Middle frontal gyrus (tissue), 1 donor: ENCODE results near the gene BRIP1.

Experiments
- DNase-seq: peaks from one replicate; pipeline ENCODE4 v3.0.0-alpha.2; 2015; ENCODE audit warnings: low spot score; ENCODE audit errors: extremely low spot score

BRIP1 gene

GRCh38 chr17:61764846-61765245 lies 98.5 kb downstream of the BRIP1 start:
- DNase-seq, result no peak

DNA sequence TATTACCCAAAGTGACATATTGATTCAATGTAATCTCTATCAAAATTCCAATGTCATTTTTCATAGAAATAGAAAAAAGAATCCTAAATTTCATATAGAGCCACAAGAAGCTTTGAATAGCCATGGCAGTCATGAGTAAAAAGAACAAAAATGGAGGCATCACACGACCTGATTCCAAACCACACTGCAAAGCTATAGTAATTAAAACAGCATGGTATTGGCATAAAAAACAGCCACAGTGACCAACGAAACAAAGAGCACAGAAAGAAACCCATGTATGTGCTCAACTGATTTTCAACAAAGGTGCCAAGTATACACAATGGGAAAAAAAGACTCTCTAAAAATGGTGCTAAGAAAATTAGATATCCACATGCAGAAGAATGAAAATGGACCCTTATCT lies 101.5 kb downstream of the BRIP1 start:
- DNase-seq, result no peak

- DNase-seq, result no peak
Observed at GRCh38 chr17:61759362-61759761, 104.0 kb downstream of the BRIP1 start.

DNA sequence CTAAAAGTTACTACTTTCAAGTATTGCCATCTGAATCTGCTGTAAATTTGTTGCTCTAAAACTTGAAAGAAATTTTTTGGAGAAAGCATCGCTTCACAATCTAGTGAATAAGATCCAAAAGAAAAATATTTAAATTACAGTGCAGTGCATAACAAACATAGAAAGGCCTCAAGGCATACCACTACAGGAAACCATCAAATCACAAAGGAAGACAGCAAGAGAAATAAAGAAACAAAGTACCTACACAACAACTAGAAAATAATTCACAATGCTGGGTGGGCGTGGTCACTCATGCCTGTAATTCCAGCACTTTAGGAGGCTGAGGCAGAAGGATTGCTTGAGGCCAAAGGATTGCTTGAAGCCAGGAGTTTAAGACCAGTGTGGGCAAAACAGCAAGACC lies 104.9 kb downstream of the BRIP1 start:
- DNase-seq, result no peak

DNA sequence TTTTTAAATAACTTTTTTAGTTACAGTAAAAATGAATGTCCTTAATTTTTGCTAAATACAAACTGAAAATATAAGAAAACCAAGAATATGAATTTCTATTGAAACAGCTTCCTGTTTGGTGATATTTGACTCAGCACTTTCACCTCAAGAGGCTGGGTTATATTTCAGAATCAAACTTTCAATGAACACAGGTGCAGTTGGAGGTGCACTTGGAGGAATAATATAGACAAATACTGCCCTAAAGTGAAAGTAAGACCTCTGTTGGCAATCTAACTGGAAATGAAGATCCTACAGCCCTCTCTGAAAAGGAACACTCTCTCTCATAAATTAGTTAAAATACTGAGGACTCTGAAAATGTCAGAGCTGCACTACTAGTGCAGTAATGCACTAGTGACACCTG lies 106.2 kb downstream of the BRIP1 start:
- DNase-seq, result no peak

DNA sequence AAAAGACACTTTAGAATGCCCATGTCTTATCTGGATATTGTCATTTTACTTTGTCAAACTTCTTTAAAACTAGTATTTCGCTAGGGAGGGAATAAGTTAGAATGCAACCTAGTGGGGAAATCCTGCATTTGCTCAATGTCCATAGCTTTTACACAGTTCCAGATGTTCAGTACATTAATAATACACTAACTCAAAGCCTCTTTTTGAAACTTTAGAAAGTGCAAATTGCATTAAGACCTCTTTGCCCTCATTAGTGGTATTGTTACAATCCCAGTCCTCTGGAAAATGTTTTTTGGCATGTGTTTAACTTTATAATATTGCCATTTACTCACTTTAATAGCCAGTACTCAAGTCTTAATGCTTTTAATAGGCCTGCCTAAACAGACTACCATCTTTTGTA lies 106.8 kb downstream of the BRIP1 start:
- no peak for DNase-seq

DNA sequence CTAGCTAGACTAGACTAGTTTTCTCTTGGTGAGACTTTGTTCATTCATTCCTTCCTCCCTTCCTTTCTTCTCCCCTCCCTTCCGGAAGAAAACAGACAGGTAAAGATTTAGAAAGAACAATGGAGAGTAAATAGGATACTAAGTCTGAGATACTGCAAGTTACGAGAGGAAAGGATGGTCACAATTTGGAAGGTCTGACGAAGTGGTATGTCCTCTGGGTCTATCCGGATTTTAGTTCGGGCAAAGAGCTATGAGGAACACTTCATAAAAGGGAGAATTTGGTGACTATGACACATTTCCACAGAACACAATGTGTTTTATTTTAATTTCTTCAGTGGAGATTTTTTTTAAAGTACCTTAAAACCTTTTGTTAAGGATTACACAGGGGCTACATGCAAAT lies 107.7 kb downstream of the BRIP1 start:
- no peak for DNase-seq

DNA sequence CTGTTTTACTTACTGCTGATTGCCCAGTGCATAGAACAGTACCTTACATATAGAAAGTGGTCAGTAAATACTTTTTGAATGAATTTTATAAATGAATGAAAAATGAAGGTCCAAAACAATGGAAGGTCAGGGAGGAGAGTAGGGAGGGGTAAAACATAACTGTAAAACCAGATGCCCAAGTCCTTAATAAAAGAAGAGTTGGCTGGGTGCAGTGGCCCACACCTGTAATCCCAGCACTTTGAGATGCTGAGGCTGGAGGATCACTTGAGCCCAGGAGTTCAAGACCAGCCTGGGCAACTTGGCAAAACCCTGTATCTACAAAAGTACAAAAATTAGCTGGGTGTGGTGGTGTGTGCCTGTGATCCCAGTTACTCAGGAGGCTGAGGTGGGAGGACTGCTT lies 108.2 kb downstream of the BRIP1 start:
- no peak for DNase-seq

DNA sequence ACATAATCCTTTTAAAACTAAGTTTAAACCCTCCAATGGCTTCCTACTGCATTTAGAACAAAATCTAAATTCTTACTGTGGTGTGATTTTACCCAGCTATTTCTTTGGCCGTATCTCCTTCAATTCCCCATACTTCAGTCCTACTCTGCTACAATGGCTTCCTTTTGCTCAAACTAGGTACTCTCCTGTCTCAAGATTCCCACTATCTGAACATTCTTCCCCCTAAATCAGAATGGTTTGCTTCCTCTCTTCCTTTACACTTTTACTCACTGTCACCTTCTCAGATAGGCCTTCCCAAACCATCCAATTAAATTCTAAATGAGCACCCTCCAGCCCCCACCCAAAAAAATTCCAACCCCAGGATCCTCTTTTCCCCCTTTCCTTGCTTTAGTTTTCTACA lies 109.2 kb downstream of the BRIP1 start:
- DNase-seq, result no peak

DNA sequence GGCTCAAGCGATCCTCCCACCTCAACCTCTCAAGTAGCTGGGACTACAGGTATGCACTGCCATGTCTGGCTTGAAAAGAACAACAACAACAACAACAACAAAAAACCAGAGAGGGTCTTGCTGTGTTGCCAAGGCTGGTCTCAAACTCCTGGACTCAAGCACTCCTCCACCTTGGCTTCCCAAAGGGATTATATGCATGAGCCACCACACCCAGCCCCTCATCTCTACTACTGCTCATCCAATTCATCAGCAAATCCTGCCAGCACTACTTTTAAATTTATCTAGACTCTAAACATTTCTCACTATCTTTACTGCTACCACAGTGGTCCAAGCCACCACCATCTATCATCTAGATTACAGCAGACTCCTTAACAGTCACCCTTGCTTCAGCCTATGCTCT lies 109.6 kb downstream of the BRIP1 start:
- DNase-seq, result no peak

DNA sequence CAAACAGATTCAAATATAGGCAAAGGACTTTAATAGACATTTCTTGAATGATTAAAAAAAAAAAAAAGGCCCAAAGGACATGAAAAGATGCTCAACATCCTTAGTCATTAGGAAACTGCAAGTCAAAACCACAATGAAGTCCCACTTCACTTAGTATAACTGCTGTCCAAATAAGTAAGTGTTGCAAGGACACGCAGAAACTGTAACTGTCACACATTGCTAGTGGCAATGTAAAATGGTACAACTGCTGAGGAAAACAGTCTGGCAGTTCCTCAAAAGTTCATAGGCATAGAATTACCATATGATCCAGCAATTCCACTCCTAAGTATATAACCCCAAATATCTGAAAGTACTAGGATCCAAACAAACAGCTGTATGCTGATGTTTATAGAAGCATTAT lies 112.7 kb downstream of the BRIP1 start:
- DNase-seq, result no peak

DNA sequence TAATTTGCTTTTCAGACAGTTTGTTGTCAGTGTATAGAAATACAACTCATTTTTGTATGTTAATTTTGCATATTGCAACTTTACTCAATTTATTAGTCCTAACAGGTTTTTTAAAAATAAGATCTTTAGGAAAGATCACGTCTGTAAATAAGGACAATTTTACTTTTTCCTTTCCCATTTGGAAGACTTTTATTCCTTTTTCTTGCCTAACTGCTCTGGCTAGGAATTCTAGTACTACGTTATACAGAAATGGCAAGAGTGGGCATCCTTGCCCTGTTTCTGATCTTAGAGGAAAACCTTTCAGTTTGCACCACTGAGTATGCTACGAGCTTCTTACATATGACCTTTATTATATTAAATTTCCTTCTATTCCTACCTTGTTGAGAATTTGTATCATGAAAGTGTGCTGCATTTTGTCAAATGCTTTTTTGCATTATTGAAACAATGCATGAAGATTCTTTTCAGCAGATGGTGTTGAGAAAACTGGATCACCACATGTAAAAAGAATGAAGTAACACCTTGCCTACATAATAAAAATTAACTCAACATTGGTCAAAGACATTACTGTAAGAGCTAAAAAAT lies 113.4 kb downstream of the BRIP1 start:
- DNase-seq, result no peak

DNA sequence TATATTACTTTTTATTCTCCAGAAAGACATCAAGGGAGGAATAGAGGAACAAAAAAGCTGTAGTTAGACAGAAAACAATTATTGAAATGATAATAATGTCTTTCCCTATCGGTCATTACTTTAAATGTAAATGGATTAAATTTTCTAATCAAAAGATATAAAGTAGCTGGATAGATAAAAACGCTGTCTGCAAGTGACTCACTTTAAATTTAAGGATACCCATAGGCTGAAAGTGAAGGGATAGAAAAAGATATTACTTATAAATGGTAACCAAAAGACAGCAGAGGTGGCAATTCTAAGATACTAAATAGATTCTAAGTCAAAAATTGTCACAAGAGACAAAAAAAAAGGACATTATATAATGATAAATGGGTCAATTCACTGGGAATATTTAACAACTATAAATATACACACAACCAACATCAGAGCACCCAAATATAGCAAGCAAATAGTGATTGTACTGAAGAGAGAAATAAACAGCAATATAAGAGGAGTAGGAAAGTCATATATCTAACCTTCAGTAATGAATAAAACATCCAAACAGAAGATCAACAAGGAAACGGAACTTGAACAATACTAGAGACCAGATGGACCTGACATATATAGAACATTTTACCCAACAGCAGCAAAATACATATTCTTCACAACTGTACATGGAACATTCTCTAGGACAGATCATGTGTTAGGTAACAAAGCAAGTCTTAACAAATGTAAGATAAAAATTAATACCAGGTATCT lies 116.9 kb downstream of the BRIP1 start:
- DNase-seq, result no peak

- DNase-seq, result no peak
Observed at GRCh38 chr17:61744804-61745203, 118.5 kb downstream of the BRIP1 start.

DNA sequence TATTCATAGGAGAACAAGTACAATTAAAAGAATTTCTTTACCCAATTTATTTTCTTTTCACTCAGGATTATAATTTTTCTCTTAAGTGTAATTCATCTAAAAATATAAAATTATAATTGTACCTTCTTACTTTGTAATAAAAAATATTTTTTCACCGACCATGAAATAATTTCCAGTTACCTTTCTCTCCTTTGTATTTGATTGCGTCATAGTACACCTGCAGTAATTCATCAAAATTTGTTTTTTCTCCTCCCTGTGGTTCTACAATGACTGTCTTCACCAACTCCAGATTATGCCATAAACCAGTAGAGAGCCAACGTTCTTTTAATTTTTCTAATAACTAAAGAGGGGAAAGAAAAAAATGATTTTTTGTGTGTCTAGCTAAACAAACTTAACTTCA lies 119.1 kb downstream of the BRIP1 start:
- no peak for DNase-seq

DNA sequence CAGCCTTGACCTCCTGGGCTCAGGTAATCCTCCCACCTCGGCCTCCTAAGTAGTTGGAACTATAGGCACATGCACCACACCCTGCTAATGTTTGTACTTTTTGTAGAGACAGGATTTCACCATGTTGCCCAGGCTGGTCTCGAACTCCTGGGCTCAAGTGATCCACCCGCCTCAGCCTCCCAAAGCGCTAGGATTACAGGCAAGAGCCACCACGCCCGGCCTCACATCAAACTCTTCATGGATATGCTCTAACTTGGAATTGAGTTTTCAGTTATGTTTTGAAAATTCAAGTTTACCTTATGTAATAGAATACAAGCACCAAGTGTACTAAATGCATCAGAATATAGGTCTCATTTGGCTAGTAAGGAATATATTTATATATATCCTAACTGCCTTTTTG lies 119.6 kb downstream of the BRIP1 start:
- no peak for DNase-seq

- DNase-seq, result no peak
Observed at GRCh38 chr17:61739002-61739401, 124.3 kb downstream of the BRIP1 start.

DNA sequence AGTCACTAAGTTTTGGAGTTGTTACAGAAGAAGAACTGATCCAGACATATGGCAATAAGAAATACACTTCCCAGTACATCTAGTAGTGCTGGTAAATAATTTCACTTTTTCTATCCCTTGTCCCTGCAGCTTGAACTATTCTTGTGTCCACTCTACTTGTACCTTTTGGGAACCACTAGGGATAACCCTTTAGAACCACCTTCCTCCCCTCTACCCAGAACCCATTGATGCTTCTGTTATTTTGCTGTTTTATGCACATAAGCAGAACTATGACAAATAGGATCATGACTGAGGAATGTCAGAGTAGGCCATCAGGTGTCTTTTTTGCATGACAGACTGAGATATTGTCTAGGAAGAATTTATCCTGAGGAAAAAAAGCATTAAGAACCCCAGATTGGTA lies 125.1 kb downstream of the BRIP1 start:
- no peak for DNase-seq

DNA sequence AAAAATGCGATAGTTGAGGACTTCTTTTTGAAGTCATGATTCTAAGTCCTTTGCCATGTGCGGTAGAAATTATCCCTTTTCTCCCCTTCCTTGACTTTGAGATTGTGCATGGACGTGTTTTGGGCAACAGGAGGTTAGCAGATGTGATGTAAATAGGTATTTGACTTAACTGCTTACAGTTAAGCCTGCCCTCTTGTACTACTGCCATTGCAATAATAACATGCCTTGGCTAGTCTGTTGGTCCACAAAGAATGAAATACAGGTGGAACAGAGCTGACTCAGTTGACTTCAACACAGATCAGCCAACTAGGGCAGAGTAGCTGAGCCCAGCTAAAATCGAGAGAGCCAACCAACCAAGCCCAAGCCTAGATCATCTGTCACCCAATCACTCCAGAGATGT lies 125.5 kb downstream of the BRIP1 start:
- DNase-seq, result no peak

GRCh38 chr17:61736438-61736837 lies 126.9 kb downstream of the BRIP1 start:
- no peak for DNase-seq

- DNase-seq, result no peak
Observed at GRCh38 chr17:61735807-61736206, 127.5 kb downstream of the BRIP1 start.

DNA sequence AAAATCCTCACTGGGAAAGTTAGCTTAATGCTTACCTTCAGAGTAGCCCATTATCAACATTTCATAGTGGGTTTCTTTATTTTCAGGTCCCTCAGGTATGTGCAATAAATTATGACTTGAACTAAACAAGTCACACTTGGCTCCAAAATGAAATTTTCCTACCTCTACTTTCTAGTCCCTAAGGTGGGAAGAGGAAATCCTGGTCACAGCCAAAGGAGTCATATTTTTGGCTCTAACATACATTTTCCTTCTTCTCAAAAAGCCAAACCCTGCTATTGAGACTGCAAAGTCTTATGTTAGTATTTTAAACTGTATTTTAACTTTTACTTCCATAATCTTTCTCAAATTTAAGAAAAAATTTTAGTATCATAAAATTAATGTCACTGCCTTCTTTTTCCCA lies 128.9 kb downstream of the BRIP1 start:
- no peak for DNase-seq

GRCh38 chr17:61734012-61734411 lies 129.3 kb downstream of the BRIP1 start:
- DNase-seq, result no peak
